Smooth muscle cell (in vitro differentiated cells): ENCODE measurements around the gene MAGEF1. TPM values are rescaled to one million over a fixed set of nuclear protein-coding genes. Genes with fewer than 3 reads are reported as not detected.

Experiments used
- DNase-seq: peaks from one replicate; lab custom pipeline; 2025; ENCODE audit not compliant: unreplicated experiment; lab: John Stamatoyannopoulos, UW
- H2AFZ ChIP-seq: fragments of 200-600 bp; sonication (generic); 2 replicates; pipeline ENCODE4 v1.6.0; 2016; ENCODE audit warnings: antibody characterized with exemption, low read depth, mild to moderate bottlenecking
- H3F3A ChIP-seq: fragments of 200-600 bp; sonication (generic); 2 replicates; pipeline ENCODE4 v1.6.0; 2017; ENCODE audit warnings: antibody characterized with exemption, low read depth
- H3K27ac ChIP-seq: fragments of 200-600 bp; sonication (generic); 2 replicates; pipeline ENCODE4 v1.5.1; 2016; ENCODE audit warnings: low read depth, mild to moderate bottlenecking
- H3K27me3 ChIP-seq: fragments of 200-600 bp; sonication (generic); 2 replicates; pipeline ENCODE4 v1.6.1; 2016; ENCODE audit warnings: low read depth, mild to moderate bottlenecking
- H3K36me3 ChIP-seq: fragments of 200-600 bp; sonication (generic); 2 replicates; pipeline ENCODE4 v1.5.1; 2016; ENCODE audit warnings: low read depth
- H3K4me1 ChIP-seq: fragments of 200-600 bp; sonication (generic); 2 replicates; pipeline ENCODE4 v1.5.1; 2016; ENCODE audit warnings: low read depth
- H3K4me2 ChIP-seq: fragments of 200-600 bp; sonication (generic); 2 replicates; pipeline ENCODE4 v1.6.0; 2016; ENCODE audit warnings: mild to moderate bottlenecking
- H3K4me3 ChIP-seq: fragments of 200-600 bp; sonication (generic); 2 replicates; pipeline ENCODE4 v1.5.1; 2016; ENCODE audit warnings: mild to moderate bottlenecking
- H3K79me2 ChIP-seq: fragments of 200-600 bp; sonication (generic); 2 replicates; pipeline ENCODE4 v1.6.0; 2016; ENCODE audit warnings: low read depth, mild to moderate bottlenecking
- H3K9ac ChIP-seq: fragments of 200-600 bp; sonication (generic); 2 replicates; pipeline ENCODE4 v1.6.0; 2016; ENCODE audit warnings: low read depth
- H3K9me3 ChIP-seq: fragments of 200-600 bp; sonication (generic); replicated peaks from 2 replicates; pipeline ENCODE4 v1.5.1; 2016; ENCODE audit warnings: low read depth
- H4K20me1 ChIP-seq: fragments of 200-600 bp; sonication (generic); 2 replicates; pipeline ENCODE4 v1.6.0; 2016; ENCODE audit warnings: low read depth
- WGBS: methylation state at CpG from one replicate; pipeline ENCODE4 v1.1.7; 2016; ENCODE audit warnings: low lambda C conversion rate; 5-methylcytosine and 5-hydroxymethylcytosine counted together
- polyA plus RNA-seq: library from polyadenylated mRNA; unstranded; fragments of >200 nt; fragmentation: Nextera tagmentation; extraction: Ambion mirVana; gene quantifications from 2 replicates; pipeline ENCODE4 v1.2.1, GENCODE V29; 2016
- total RNA-seq: library from RNA; depleted of rRNA; stranded (reverse); fragments of >200 nt; gene quantifications from 2 replicates; pipeline ENCODE4 v1.2.3, GENCODE V29; 2014
- TF ChIP-seq, protein P1 (sequence below): fragments of 200-600 bp; sonication (generic); IDR thresholded peaks from 2 replicates; pipeline ENCODE4 v1.5.1; 2017; ENCODE audit warnings: borderline replicate concordance, mild to moderate bottlenecking, antibody characterized with exemption; ENCODE audit not compliant: insufficient read depth, poor library complexity, severe bottlenecking

Gene MAGEF1
- total and polyA plus RNA-seq, 2 experiments from 2014 or later = 37.0 to 52.7 TPM

- H2AFZ ChIP-seq = no peak overlapping the region
Measured at GRCh38 chr3:184685055-184685454, 26.8 kb downstream of the MAGEF1 start.

GRCh38 chr3:184683900-184684560 is 27.8 kb downstream of the MAGEF1 start:
- Histone ChIP-seq H2AFZ (no peak overlapping the region), H3K4me1 (peaks cover 22% of the 10 kb centered on the region), H3K79me2 (no peaks in the 10 kb centered on the region), H3K9me3 (no peaks in the 10 kb centered on the region), H3K4me2 (no peak overlapping the region), H3K27ac (no peak overlapping the region), H3F3A (peaks cover 3% of the 10 kb centered on the region), H3K4me3 (no peak overlapping the region), H3K27me3 (no peaks in the 10 kb centered on the region), H3K9ac (no peak overlapping the region), H3K36me3 (no peaks in the 10 kb centered on the region), H4K20me1 (no peaks in the 10 kb centered on the region)
- WGBS = 98% methylated on average over 12 of the region's 12 CpGs
- TF ChIP-seq, protein P1, sequence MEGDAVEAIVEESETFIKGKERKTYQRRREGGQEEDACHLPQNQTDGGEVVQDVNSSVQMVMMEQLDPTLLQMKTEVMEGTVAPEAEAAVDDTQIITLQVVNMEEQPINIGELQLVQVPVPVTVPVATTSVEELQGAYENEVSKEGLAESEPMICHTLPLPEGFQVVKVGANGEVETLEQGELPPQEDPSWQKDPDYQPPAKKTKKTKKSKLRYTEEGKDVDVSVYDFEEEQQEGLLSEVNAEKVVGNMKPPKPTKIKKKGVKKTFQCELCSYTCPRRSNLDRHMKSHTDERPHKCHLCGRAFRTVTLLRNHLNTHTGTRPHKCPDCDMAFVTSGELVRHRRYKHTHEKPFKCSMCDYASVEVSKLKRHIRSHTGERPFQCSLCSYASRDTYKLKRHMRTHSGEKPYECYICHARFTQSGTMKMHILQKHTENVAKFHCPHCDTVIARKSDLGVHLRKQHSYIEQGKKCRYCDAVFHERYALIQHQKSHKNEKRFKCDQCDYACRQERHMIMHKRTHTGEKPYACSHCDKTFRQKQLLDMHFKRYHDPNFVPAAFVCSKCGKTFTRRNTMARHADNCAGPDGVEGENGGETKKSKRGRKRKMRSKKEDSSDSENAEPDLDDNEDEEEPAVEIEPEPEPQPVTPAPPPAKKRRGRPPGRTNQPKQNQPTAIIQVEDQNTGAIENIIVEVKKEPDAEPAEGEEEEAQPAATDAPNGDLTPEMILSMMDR = no peak
- no peak for DNase-seq

More at GRCh38 chr3:184685055-184685454, 26.8 kb downstream of the MAGEF1 start:
- WGBS = 98% methylated on average over 3 of the region's 4 CpGs
- no peak overlapping the region for H3K4me3 ChIP-seq
- no peaks in the 10 kb centered on the region for H3K27me3 ChIP-seq
- no peaks in the 10 kb centered on the region for H3K36me3 ChIP-seq
- no peak overlapping the region for H3K27ac ChIP-seq
- DNase-seq = no peak
- no peak overlapping the region for H3K4me2 ChIP-seq
- no peaks in the 10 kb centered on the region for H3K79me2 ChIP-seq
- no peaks in the 10 kb centered on the region for H3K9me3 ChIP-seq
- peaks cover 3% of the 10 kb centered on the region for H3F3A ChIP-seq
- peaks cover 18% of the 10 kb centered on the region for H3K4me1 ChIP-seq
- H3K9ac ChIP-seq = no peak overlapping the region
- TF ChIP-seq, protein P1 = no peak
- H4K20me1 ChIP-seq = no peaks in the 10 kb centered on the region

GRCh38 chr3:184683234-184683633 is 28.6 kb downstream of the MAGEF1 start:
- WGBS = 89% methylated on average over 5 of the region's 5 CpGs

More at GRCh38 chr3:184683234-184683633, 28.6 kb downstream of the MAGEF1 start:
- H3K27me3 ChIP-seq = no peaks in the 10 kb centered on the region
- peaks cover 3% of the 10 kb centered on the region for H3F3A ChIP-seq
- no peaks in the 10 kb centered on the region for H3K9me3 ChIP-seq
- no peak overlapping the region for H2AFZ ChIP-seq
- no peak overlapping the region for H3K9ac ChIP-seq
- TF ChIP-seq, protein P1 = no peak
- peaks cover 19% of the 10 kb centered on the region for H3K4me1 ChIP-seq
- H3K27ac ChIP-seq = no peak overlapping the region
- H3K4me3 ChIP-seq = no peak overlapping the region
- no peaks in the 10 kb centered on the region for H3K36me3 ChIP-seq
- no peaks in the 10 kb centered on the region for H3K79me2 ChIP-seq
- H3K4me2 ChIP-seq = no peak overlapping the region
- no peak for DNase-seq
- no peaks in the 10 kb centered on the region for H4K20me1 ChIP-seq
